ENCODE measurements around the gene ETV2.

ETV2 gene

GRCh38 chr19:35644987-35645679 lies 3.6 kb downstream of the ETV2 start:
- H3K9me2 ChIP-seq (replicated peaks; ENCODE audit: insufficient read depth, low read length), result no peaks in the 10 kb centered on the region
- TF ChIP-seq CTCF (IDR thresholded peaks at IDR 0.05; ENCODE audit: insufficient read depth, low read length, poor library complexity, severe bottlenecking) (no peak), EZH2phosphoT487 (conservative IDR thresholded peaks at IDR 0.05; ENCODE audit: low read length) (no peak)
- peaks cover 24% of the 10 kb centered on the region for H3F3A ChIP-seq (ENCODE audit: insufficient read depth)
- H3K9ac ChIP-seq (ENCODE audit: low read length), result peak overlapping the region; percentile 49
- H3K79me2 ChIP-seq (ENCODE audit: insufficient read depth, low read length), result peaks cover 20% of the 10 kb centered on the region
- H4K20me1 ChIP-seq (ENCODE audit: low read depth, low read length), result no peaks in the 10 kb centered on the region
- H3K27ac ChIP-seq (ENCODE audit: low read depth, low read length), result peak overlapping the region; percentile 61
- no peaks in the 10 kb centered on the region for H3K36me3 ChIP-seq (ENCODE audit: low read length)
- no peaks in the 10 kb centered on the region for H3K27me3 ChIP-seq (ENCODE audit: low read length)
- peak overlapping the region; percentile 91 for H3K4me2 ChIP-seq (ENCODE audit: low read depth, low read length, poor library complexity, severe bottlenecking)
- H3K4me3 ChIP-seq (ENCODE audit: insufficient read depth, low read length, poor library complexity, severe bottlenecking), result peak overlapping the region; percentile 54
- no peaks in the 10 kb centered on the region for H3K9me3 ChIP-seq (ENCODE audit: insufficient read depth, low read length)
- H2AFZ ChIP-seq (ENCODE audit: low read depth, low read length, severe bottlenecking), result peak overlapping the region; percentile 75

- H2AFZ ChIP-seq (ENCODE audit: low read depth, low read length, severe bottlenecking), result peak overlapping the region; percentile 75
- no peaks in the 10 kb centered on the region for H3K36me3 ChIP-seq (ENCODE audit: low read length)
Measured at GRCh38 chr19:35645680-35646511, 4.4 kb downstream of the ETV2 start.

More at GRCh38 chr19:35645680-35646511, 4.4 kb downstream of the ETV2 start:
- Histone ChIP-seq H3K4me3 (ENCODE audit: insufficient read depth, low read length, poor library complexity, severe bottlenecking) (no peak overlapping the region), H3K9me2 (replicated peaks; ENCODE audit: insufficient read depth, low read length) (no peaks in the 10 kb centered on the region), H3K79me2 (ENCODE audit: insufficient read depth, low read length) (peaks cover 28% of the 10 kb centered on the region), H3K27me3 (ENCODE audit: low read length) (no peaks in the 10 kb centered on the region), H4K20me1 (ENCODE audit: low read depth, low read length) (no peaks in the 10 kb centered on the region), H3F3A (ENCODE audit: insufficient read depth) (peaks cover 24% of the 10 kb centered on the region), H3K9ac (ENCODE audit: low read length) (0 out of 2 replicates have a peak overlapping the region, but pooled peaks have one; percentile 49), H3K27ac (ENCODE audit: low read depth, low read length) (no peak overlapping the region), H3K9me3 (ENCODE audit: insufficient read depth, low read length) (no peaks in the 10 kb centered on the region), H3K4me2 (ENCODE audit: low read depth, low read length, poor library complexity, severe bottlenecking) (no peak overlapping the region)
- no peak for TF ChIP-seq EZH2phosphoT487 (conservative IDR thresholded peaks at IDR 0.05; ENCODE audit: low read length)
- no peak for TF ChIP-seq CTCF (IDR thresholded peaks at IDR 0.05; ENCODE audit: insufficient read depth, low read length, poor library complexity, severe bottlenecking)
